Osteoblast (primary cell): ENCODE measurements around the gene DROSHA. TPM values are rescaled to one million over a fixed set of nuclear protein-coding genes. Genes with fewer than 3 reads are reported as not detected.

Experiments
- DNase-seq: peaks from one replicate; pipeline ENCODE4 v3.0.0; 2011; ENCODE audit warnings: low spot score, mixed read lengths; ENCODE audit not compliant: insufficient read length; ENCODE audit errors: missing footprints
- H2AFZ ChIP-seq: 2 replicates; pipeline ENCODE4 v1.6.0; 2011; ENCODE audit warnings: mild to moderate bottlenecking, low read length
- H3K27ac ChIP-seq: 2 replicates; pipeline ENCODE4 v1.5.1; 2011; ENCODE audit warnings: mild to moderate bottlenecking, low read depth, low read length, moderate library complexity
- H3K27me3 ChIP-seq: 2 replicates; pipeline ENCODE4 v1.6.0; 2012; ENCODE audit warnings: mild to moderate bottlenecking, control low read depth, inconsistent platforms, low read length, moderate library complexity; ENCODE audit not compliant: insufficient read depth
- H3K36me3 ChIP-seq: 2 replicates; pipeline ENCODE4 v1.5.1; 2011; ENCODE audit warnings: mild to moderate bottlenecking, low read length, control low read depth, moderate library complexity; ENCODE audit not compliant: insufficient read depth
- H3K4me1 ChIP-seq: 2 replicates; pipeline ENCODE4 v1.5.1; 2011; ENCODE audit warnings: mild to moderate bottlenecking, low read length, control low read depth, moderate library complexity; ENCODE audit not compliant: insufficient read depth
- H3K4me2 ChIP-seq: 2 replicates; pipeline ENCODE4 v1.6.0; 2011; ENCODE audit warnings: mild to moderate bottlenecking, low read length; ENCODE audit not compliant: insufficient read depth
- H3K4me3 ChIP-seq: fragments of 200-600 bp; sonication (generic); 3 replicates; pipeline ENCODE4 v1.5.1; 2012; ENCODE audit warnings: mild to moderate bottlenecking, low read length, inconsistent platforms; ENCODE audit not compliant: insufficient read depth
- H3K79me2 ChIP-seq: 2 replicates; pipeline ENCODE4 v1.6.0; 2012; ENCODE audit warnings: mild to moderate bottlenecking, low read length, control low read depth, inconsistent platforms; ENCODE audit not compliant: insufficient read depth
- H3K9me3 ChIP-seq: 2 replicates; pipeline ENCODE4 v1.5.1; 2011; ENCODE audit warnings: low read depth, low read length, control low read depth
- H4K20me1 ChIP-seq: 2 replicates; pipeline ENCODE4 v1.6.0; 2012; ENCODE audit warnings: mild to moderate bottlenecking, low read length, control low read depth; ENCODE audit not compliant: insufficient read depth
- CTCF ChIP-seq: IDR thresholded peaks from 2 replicates; pipeline ENCODE4 v1.5.1; 2011; ENCODE audit warnings: mild to moderate bottlenecking, low read depth, low read length, moderate library complexity; ENCODE audit errors: extremely low read depth
- total RNA-seq: library from RNA; depleted of rRNA; stranded (reverse); fragments of >200 nt; gene quantifications from 2 replicates; pipeline ENCODE4 v1.2.3, GENCODE V29; 2012

The DROSHA gene
- total RNA-seq, 1 donor, result 32.9 TPM

- Histone ChIP-seq H2AFZ (no peak overlapping the region), H3K4me1 (peaks cover 20% of the 10 kb centered on the region), H3K27me3 (no peaks in the 10 kb centered on the region), H3K4me2 (no peak overlapping the region), H3K27ac (no peak overlapping the region), H4K20me1 (no peaks in the 10 kb centered on the region), H3K79me2 (no peaks in the 10 kb centered on the region), H3K36me3 (peaks cover 15% of the 10 kb centered on the region), H3K9me3 (no peaks in the 10 kb centered on the region), H3K4me3 (no peak overlapping the region)
- no peak for DNase-seq
- TF ChIP-seq CTCF, result no peak
These were observed 52.2 kb downstream of the DROSHA start for GRCh38 chr5:31479706-31480105.

- Histone ChIP-seq H3K4me1 (peaks cover 20% of the 10 kb centered on the region), H3K4me3 (no peak overlapping the region), H3K79me2 (no peaks in the 10 kb centered on the region), H3K36me3 (peaks cover 11% of the 10 kb centered on the region), H4K20me1 (no peaks in the 10 kb centered on the region), H2AFZ (no peak overlapping the region), H3K27ac (no peak overlapping the region), H3K4me2 (no peak overlapping the region), H3K9me3 (no peaks in the 10 kb centered on the region), H3K27me3 (no peaks in the 10 kb centered on the region)
- TF ChIP-seq CTCF, result no peak
- DNase-seq, result no peak
These were observed 53.0 kb downstream of the DROSHA start for GRCh38 chr5:31478901-31479300.

GRCh38 chr5:31477971-31478370 is 53.9 kb downstream of the DROSHA start:
- DNase-seq, result no peak
- H3K4me1 ChIP-seq, result peaks cover 20% of the 10 kb centered on the region
- no peak overlapping the region for H3K4me2 ChIP-seq
- no peak overlapping the region for H3K27ac ChIP-seq
- H3K4me3 ChIP-seq, result no peak overlapping the region
- no peak for TF ChIP-seq CTCF
- no peaks in the 10 kb centered on the region for H3K27me3 ChIP-seq
- no peaks in the 10 kb centered on the region for H3K9me3 ChIP-seq
- peaks cover 3% of the 10 kb centered on the region for H3K36me3 ChIP-seq
- H3K79me2 ChIP-seq, result no peaks in the 10 kb centered on the region
- no peaks in the 10 kb centered on the region for H4K20me1 ChIP-seq
- no peak overlapping the region for H2AFZ ChIP-seq

- Histone ChIP-seq H2AFZ (no peak overlapping the region), H3K9me3 (no peaks in the 10 kb centered on the region), H3K4me2 (no peak overlapping the region), H3K27ac (no peak overlapping the region), H3K4me3 (no peak overlapping the region), H3K79me2 (no peaks in the 10 kb centered on the region), H3K36me3 (peaks cover 3% of the 10 kb centered on the region), H4K20me1 (no peaks in the 10 kb centered on the region), H3K4me1 (peaks cover 20% of the 10 kb centered on the region), H3K27me3 (no peaks in the 10 kb centered on the region)
- no peak for TF ChIP-seq CTCF
- no peak for DNase-seq
These were observed 54.4 kb downstream of the DROSHA start for GRCh38 chr5:31477516-31477915.
